ENCODE data around the gene ORMDL2.

GRCh38 chr12:55827806-55828205 is 10.0 kb downstream of the ORMDL2 start:
- no peak for TF ChIP-seq ZFP3 (CRISPR knock-in tag; IDR thresholded peaks at IDR 0.05)
- TF ChIP-seq CSDC2 (CRISPR knock-in tag; IDR thresholded peaks at IDR 0.05) = no peak
- TF ChIP-seq ARNTL (CRISPR knock-in tag; IDR thresholded peaks at IDR 0.05; ENCODE audit: borderline replicate concordance, low read depth) = no peak
- TF ChIP-seq PATZ1 (CRISPR knock-in tag; IDR thresholded peaks at IDR 0.05; ENCODE audit: borderline replicate concordance) = no peak
- no peak for TF ChIP-seq ZFP30 (CRISPR knock-in tag; IDR thresholded peaks at IDR 0.05)
- no peak for TF ChIP-seq GLIS3 (CRISPR knock-in tag; IDR thresholded peaks at IDR 0.05)

Measured in SK-N-SH treated with all-trans-retinoic acid at 6 μM for 48 hours (cell line).